Stimulated activated CD4-positive, alpha-beta T cell treated with anti-CD3 and anti-CD28 coated beads, Interleukin-12 subunit alpha, Interleukin-12 subunit beta, amount 100 ng/mL, for 4 hours (primary cell): ENCODE data around the gene GNAT2.
A peak's percentile ranks its signal among the peaks of the same experiment; 100 is the strongest.

Experiments
- DNase-seq: peaks from one replicate; pipeline ENCODE4 v3.0.0-alpha.2; 2020

GNAT2 gene

DNA sequence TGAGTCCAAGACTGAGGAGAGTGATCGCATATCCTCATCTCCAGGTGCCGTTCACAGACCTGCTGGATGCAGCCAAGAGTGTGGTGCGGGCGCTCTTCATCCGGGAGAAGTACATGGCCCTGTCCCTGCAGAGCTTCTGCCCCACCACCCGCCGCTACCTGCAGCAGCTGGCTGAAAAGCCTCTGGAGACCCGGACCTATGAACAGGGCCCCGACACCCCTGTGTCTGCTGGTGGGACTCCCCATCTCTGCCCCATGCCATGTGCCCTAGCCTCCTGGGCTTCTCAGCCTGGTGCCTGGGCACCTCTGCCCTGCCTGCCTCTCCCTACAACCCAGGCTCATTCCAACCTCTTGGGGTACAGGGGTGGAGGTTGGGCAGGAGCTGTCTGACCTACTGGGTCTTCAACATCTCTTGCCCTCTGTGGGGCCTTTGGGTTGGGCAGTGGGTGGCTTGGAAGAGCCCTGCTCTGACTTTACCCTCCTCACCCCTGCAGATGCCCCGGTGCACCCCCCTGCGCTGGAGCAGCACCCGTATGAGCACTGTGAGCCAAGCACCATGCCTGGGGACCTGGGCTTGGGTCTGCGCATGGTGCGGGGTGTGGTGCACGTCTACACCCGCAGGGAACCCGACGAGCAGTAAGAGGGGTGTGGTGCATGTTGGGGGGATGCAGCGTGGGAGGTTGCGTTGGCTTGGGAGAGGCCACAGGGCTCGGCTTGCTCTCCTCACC, 7.4 kb upstream of the GNAT2 start:
- no peak for DNase-seq

DNA sequence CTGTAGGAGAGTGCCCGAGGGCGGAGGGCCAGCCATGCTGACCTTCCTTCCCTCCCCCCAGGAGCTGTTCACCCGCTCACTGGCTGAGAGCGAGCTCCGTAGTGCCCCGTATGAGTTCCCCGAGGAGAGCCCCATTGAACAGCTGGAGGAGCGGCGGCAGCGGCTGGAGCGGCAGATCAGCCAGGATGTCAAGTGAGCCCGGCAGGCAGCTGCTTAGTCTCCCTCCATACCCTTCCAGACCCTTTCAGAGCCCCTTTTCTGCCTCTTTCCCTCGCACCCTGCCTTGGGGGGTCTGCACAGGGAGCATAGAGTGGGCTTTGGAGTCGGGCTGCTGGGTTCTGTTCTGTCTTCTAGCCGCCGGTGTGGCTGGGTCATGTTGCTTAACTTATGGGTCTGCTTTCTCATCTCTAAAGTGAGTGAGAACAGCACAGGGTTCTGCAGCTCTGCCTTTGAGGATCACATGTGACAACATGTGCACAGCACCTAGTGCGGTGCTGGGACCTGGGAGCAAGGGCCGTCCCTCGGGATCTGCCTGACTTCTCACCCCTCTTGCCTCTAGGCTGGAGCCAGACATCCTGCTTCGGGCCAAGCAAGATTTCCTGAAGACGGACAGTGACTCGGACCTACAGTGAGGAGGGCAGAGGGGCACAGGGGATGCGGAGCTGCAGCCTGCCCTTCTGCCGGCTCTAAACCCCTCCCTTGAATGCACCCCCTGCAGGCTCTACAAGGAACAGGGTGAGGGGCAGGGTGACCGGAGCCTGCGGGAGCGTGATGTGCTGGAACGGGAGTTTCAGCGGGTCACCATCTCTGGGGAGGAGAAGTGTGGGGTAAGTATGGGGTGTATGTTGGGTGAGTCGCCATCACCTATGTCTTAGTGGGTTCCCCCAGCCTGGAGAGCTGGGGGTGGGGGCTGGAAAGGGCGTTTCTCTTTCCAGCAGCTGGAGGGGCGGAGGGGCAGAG, 6.5 kb upstream of the GNAT2 start:
- no peak for DNase-seq

DNA sequence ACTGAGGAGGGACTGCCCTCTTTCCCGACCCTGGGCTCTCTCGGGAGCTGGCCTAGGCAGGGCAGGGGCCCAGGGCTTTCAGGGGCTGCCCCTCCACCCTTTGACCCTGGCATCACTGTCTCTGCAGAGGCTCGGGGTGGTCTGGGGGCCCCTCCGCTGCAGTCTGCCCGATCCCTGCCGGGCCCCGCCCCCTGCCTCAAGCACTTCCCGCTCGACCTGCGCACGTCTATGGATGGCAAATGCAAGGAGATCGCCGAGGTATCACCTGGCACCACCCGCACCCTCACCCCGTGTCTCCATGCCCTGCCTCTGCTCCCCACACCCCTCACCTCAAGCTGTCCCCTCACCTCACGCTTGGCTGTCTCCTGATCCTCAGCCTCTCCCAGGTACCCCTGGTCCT, 5.8 kb upstream of the GNAT2 start:
- DNase-seq, result no peak

DNA sequence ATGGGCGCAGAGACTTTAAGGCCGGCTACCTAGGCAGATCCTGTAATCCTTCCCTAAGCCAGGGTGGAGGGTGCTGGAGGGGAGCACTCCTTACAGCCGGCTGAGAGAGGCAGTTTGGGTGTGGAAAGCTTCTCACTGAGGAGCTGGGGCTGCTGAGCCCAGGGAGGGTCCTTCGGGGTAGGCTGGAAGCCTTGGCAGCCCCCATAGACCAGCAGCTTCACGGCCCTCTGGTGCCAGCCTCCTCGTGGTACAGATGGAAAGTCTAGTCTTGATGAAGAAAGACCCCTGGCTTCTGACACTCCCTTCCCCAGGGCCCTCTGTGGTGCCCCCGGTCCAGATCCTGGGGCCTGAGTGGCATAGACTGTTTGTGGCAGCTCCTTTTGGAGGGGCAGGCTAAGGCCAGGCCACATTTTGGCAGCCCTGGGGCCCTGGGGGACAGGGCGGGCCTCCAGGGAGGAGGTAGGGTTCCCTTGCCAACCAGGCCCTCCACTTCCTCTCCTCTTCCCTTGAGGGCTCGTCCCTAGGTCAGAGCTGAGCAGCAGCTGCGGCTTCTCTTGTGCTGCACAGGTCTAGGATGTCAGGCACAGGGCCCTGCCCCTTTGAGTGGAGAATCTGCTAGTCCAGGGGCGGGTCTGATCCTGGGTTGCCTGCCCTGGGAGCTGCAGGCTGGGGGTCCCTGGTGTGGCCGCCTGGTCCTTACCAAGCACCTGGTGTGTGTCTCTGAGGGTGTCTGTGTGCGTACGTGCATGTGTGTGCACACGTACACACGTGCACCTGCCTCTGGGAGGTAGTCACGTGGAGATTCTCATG, 5.0 kb upstream of the GNAT2 start:
- DNase-seq, result no peak

DNA sequence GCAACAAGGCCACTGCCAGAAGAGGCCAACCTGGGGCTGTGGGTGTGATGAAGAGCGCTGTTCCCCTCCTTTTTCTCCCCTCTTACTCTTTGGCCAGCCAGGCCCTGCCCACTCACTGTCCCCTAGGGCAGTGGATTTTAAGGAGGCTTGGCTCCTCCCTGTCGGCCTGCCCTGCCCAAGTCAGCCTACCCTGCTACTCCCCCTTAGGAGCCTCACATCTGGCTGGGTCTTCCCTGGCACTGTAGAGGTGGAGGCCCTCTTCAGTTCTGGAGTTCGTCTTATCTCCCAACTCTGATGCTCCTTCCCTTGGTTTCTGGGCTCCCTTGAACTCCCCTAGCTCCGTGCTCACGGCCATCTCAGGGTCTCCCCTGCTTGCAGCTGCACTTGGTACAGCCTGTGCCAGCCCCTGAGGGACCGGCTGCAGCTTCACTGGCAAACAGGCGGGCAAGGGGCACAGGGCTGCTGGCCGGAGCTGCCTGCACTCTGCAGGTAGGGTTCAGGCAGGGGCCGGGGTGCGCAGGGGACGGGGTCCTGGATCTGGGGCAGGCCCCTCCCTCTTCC, 4.3 kb upstream of the GNAT2 start:
- DNase-seq, result no peak

DNA sequence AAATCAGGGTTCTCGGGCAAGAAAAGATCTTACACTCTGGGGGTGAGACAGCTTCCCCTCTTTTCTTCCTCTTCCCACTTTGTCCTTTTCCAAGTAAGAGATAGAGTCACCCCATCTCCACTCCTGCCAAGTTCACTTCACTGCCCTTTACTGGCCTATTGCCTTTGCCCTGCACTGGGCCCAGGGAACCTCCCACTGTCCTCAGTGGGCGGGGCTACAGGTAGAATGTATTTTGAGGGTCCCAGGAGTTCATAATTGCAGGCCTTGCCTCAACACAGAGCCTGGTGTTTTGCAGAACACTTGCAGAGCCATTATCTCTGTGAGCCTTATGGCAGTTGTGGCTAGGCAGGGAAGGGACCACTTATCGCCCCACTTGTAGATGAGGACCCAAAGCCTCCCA, 3.5 kb upstream of the GNAT2 start:
- no peak for DNase-seq

DNA sequence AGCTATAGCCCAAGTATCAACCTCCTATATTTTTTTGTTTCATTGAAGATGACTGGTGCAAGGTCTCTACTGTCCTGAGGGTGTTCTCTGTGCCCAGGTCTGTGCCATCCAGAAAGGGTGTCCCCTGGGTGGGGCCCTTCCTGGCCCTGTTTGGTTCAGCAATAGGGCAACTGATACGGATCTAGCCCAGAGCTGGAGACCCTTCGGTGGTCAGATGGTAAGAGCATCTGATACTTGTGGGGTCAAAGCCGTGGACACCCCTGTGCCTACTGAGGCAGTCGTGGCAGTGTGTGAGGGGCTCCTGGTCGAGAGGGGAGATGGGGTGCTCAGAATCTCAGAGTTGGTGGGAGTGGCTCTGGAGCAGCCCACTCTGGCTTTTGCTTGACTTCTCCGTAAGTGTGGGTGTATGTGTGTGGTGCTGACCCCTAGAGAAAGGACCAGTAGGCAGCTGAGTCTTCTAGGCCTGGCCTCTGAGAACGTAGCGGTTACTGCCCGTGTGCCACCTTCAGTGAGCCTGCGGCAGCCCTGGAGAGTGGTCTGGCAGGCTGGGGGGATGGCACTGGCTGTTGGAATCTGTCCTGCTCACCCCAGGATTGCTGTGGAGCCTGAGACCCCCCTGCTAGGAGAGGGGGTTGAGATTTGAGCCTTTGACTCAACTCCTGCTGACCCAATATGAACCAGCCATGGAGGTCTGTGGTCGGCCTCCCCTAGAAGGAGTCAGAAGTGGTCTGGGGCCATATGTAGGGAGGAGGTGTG, 2.9 kb upstream of the GNAT2 start:
- no peak for DNase-seq

DNA sequence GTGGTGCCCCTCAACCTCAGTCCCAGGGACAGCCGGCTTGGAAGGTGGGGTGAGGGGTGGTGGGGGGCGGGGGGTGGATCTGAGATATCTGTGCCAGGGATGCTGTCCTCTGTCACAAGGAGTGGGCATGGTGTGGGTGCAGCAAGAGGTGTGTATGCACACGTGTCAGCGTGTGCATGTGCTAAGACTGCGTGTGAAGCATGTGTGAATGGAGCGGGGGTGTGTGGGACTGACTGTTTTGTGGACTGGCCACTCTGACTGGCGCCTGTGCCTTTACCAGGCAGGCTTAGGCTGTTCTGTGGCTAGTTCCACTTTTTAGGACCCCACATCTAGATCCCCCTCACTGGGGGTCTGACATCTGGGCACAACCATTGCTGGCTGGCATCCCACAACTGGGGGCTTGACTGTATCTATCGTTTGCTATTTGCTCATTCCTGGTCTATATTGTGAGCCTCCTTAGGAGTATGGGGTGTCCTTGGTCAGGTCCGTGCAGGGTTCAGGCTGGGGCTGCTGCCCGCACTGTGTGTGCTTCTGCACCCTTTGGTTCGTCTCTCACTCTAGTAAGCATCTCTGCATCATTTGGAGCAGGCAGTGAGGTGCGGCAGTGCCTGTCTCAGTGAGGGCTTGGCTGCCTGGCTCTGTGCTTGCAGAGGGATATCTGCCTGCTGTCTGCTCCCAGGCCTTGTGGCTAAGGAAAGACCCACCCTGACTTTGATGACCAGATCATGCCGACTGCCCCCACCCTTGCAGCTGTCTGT, 2.1 kb upstream of the GNAT2 start:
- no peak for DNase-seq

DNA sequence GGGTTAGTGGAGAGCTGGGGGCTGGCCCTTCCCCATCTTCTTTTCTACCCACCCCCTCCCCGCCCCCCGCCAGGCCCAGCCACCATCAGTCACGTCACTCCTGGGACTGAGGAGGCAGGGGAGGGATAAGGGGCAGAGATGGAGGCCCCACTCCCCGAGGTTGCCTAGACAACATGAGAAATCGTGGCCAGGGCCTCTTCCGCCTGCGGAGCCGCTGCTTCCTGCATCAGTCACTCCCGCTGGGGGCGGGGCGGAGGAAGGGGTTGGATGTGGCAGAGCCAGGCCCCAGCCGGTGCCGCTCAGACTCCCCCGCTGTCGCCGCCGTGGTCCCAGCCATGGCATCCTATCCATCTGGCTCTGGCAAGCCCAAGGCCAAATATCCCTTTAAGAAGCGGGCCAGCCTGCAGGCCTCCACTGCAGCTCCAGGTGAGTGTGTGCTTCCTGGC, 1.4 kb upstream of the GNAT2 start:
- DNase-seq, result peak; percentile 96

DNA sequence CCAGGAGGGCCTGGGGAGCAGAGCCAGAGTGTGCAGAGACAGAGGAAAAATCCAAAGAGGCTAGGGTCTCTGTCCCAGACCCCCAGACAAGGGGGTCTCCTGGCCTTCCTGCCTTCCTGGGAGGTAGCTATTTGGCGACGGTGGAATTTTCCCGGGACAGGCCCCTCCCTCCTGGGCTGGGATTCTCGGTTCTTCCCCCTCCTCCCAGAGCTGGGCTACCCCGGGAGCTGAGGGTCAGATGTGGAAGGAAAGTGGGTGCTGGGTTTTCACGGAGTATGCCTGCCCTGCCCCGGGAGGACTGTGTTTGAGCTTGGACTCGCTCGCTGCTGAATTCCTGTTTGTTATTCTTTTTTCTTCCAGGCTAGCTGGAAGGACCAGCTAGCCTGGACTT, 980 bp upstream of the GNAT2 start:
- no peak for DNase-seq

DNA sequence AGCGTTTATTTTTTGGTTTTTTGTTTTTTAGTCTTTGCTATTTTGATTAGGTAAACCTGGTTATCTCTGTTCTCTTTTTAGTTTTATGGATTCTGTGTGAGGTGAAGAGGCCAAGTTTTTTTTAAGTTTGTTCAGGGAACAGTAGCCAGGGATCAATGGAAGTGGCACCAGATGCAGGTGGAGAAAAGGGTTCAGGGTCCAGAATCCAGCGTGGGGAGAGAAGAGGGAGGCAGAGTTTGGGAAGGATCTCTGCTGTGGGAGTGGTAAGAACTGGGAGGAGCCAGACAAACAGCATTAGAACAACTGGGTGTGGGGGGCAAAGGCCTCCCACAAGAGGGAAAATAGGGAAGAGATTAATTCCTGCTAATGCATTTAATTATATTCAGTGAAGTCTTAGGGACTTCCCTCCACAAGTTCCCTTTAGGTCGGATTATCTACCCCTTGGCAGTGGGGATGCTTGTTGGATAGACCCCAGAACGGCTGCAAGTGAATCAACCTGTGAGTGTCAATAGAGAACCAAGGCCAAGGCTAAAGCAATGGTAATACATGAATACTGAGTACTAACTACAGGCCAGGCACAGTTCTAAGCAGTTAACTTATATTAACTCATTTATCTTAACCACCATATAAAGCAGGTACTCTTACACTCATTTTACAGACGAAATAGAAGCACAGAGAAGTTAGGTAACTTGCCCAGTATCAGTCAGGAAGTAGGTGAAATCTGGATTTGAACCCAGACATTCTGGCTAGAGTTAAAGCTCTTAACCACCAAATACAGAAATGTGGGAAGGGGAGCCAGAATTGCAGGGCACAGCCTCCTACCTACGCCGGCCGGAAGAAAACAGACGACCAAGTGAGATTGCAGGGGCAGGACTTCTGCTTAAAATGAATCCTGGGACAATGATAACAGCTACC, 498 bp downstream of the GNAT2 start:
- DNase-seq, result no peak

DNA sequence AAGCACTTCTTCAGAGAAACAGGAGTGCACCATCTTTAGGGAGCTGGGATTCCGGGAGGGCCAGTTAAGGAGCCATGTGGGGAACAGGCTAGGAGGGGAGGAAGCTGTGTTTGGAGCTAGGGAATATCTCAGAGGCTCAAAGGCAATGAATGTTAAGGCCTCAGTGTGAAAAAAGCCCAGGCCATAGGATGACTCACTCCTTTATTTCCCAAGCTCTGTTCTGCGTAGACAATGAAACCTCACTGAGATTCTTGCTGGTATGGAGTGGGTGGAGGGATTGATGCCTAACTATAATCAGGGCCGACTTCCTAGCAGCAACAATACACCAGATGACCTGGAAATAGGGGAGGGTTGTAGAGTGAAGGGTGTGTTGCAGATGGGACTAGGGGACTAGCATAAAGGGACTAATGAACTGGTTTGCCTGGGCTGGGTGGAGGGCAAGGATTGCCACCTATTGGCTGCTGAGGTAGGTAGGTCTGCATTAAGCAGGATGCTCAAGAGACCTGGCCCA, 2.1 kb downstream of the GNAT2 start:
- no peak for DNase-seq

DNA sequence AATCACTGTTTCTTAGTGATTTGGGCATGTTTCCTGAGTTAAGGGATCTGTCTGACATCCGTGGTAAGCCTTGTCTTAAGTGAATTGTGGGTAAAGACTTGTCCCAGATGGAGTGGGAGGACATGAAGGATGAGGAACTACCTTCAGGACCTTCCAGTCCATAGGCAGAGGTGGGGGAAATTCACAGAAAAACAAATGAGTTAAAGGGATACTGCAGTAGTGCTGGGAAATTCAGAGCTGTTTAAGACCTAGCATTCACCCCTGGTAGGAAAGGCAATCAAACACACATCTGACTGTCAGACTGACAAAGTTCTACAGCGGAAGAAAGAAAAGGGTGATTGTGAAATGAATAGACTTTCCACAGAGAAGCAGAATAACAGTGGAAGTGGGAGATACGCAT, 3.0 kb downstream of the GNAT2 start:
- no peak for DNase-seq

DNA sequence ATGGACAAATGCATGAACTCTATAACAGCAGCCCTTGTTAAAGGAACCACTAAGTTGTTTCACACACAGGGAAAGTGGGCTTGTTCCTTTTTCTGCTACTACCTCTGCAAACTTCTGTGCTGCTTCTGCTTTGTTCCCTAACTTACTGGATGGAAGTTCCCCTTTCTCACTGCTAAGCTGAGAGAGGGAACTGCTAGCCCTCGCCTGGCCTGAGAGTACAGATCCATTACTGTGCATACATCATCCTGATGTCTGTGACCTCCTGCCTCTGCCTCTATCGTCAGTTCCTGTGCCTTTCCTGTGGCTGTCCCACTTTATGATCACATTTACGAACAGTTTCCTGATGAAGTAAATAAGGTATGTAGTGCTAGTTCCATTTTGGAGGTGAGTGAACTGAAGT, 3.5 kb downstream of the GNAT2 start:
- DNase-seq, result no peak

DNA sequence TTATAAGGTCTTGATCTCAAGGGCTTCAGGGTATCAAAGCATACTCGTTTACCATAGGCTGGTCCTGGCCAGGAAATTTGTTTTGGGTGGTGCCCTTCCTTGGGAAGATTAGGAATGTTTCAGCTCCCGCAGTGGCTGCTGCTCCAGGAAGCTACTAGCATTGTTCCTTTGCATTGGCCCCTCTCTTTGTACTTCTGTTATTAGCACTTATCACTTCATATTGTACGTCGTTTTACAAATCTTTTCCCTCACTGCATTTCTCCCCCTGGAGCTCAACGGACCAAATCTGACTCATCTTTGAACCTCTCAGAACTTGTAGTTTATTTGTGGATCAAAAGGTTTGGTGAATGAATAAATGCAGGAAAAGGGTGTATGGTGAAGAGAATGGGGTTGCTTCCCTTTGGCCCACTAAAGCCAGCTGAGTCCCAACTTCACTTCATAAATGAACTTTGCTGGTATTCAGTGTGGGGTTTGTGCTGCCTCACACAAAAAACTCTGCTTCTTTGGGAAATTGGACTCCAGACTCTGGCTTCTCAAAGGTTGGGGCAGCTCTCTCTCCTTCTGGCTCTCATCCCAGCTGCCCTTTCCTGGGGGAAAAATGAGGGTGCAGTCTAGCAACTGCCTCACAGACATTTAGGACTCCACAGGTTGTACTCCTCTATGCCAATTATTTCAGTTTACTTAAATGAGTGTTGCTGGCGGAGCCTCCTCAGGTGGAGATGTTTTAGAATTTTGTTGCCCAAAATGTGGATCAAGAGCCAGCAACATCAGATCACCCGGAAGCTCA, 5.9 kb downstream of the GNAT2 start:
- DNase-seq, result no peak

DNA sequence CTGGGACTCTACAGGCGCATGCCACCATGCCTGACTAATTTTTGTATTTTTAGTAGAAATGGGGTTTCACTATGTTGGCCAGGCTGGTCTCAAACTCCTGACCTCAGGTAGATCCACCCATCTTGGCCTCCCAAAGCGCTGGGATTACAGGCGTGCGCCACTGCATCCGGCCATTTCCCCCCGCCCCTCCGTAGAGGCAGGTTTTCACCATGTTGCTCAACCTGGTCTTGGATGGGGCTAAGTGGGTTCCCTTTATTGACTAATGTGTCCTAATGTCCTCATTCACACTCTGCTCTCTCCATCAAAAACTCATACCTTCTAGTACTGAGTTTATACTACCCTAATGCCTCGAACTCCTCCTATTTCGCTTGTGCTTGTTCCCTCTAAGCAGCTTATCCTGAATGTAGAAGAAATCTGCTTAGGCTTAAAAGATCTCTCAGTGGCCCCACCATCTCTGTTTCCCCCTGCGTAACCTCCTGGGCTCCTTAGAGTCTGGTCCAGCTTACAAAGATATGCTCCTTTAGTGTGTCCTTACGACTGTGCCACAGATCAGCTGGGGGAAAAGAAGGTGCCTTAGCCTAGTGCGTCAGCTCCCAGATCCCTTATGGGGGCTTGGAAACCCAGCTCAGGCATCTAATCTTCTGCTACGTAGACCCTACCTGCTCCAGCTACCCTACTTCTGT, 8.0 kb downstream of the GNAT2 start:
- DNase-seq, result no peak

DNA sequence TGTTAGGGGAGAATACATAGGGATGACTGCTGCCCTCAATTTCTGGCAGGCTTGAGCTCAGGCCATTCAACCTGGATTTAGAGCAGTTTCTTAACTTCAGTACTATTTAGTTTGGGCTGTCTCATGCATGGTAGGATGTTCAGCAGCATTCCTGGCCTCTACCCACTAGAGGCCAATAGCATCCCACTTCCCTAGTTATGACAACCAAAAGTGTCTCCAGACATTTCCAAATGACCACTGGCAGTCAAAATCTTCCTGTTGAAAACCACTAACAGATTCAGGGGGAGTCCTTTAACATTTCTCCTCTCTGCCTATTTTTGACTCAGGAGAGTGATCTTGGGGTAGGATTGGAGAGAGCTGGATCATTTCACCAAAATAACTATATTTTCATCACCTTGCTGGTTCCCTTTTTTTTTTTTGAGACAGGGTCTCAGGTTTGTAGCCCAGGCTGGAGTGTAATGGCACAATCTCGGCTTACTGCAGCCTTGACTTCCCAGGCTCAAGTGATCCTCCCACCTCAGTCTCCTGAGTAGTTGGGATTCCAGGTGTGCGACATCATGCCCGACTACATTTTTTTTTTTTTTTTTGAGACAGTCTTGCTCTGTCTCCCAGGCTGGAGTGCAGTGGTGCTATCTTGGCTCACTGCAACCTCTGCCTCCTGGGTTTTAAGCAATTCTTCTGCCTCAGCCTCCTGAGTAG, 8.7 kb downstream of the GNAT2 start:
- no peak for DNase-seq

DNA sequence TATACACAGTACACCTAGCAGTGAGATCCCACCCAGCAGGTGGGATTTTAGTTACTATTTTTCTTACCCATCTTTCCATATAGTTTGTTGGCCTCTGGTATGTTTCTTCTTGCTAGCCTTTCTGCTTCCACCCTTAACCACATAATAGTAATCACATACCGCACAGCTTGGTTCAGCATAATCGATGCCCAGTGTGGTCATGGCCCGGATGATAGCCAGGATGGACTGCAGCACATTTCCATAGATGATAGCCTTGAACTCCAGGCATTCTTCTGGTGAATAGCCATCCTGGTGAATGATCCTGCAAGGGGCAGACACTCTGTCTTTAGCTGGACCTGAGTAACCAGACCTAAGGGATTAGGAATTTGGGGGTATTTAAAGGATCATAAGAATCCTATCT, 9.5 kb downstream of the GNAT2 start:
- no peak for DNase-seq
